Measurements from ENCODE around the gene GTF3C1. TPM values are rescaled to one million over a fixed set of nuclear protein-coding genes. Genes with fewer than 3 reads are reported as not detected.
A peak's percentile ranks its signal among the peaks of the same experiment; 100 is the strongest.

The GTF3C1 gene
- total and polyA plus RNA-seq, 2 of the 13 experiments (the other 11 are each of a cell fraction or from before 2014, with no cell fraction given): 29.2 to 72.7 TPM

DNA sequence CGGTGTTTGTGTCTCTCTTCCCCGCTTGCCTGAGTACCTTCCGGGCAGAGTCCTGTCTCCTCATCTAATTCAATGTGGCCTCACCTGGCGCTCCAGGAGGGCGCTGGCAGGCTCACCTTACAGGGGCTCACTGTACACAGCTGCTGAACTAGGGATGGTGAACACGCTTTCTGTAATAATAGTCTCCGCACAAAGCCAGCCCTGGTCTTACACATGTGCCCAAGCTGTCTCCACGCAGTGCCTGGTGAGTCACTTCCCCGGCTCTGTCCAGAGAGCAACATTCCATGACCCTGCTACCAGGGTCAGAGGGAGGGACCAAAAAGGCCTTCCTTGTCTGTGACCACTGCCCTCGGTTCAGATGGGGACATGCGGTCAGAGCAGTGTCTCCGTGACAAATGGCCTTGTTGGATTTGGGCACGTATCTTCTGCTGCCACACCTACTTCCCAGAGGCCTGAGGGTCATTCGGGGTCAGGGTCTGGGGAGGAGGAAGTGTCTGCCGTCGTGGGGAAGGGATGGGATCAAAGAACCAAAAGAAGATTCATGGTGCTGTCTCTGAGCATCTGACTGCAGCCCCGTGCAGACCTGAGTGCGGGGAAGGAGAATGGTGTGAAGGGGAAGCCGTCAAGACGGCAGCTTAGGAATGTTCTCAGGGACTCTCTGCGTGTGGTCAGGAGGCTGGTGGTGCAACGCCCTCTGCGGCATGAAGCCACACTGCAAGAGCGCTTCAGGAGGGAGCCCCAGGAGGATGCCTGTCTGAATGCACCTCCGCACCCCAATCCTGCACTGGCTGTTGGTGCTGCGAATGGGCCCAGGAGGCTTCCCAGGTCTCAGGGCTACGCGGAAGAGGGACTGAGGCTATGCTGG, 78.9 kb downstream of the GTF3C1 start (continued):
- TF ChIP-seq DNMT1 (CRISPR knock-in tag; IDR thresholded peaks at IDR 0.05) (no peak), ZBTB42 (CRISPR knock-in tag; IDR thresholded peaks at IDR 0.05) (no peak), ZNF816 (CRISPR knock-in tag; IDR thresholded peaks at IDR 0.05; ENCODE audit: borderline replicate concordance) (peak; percentile 57; the same call in 1 of the 2 replicates), NONO (IDR thresholded peaks at IDR 0.05) (no peak), NONO (CRISPR knock-in tag; conservative IDR thresholded peaks at IDR 0.05) (peak; percentile 67), FOXO4 (CRISPR knock-in tag; conservative IDR thresholded peaks at IDR 0.05) (no peak), SRF (IDR thresholded peaks at IDR 0.05; ENCODE audit: low read depth, low read length) (no peak), ZNF780A (CRISPR knock-in tag; IDR thresholded peaks at IDR 0.05) (no peak), ZZZ3 (CRISPR knock-in tag; IDR thresholded peaks at IDR 0.05; ENCODE audit: borderline replicate concordance) (no peak), HMG20A (CRISPR knock-in tag; IDR thresholded peaks at IDR 0.05; ENCODE audit: borderline replicate concordance) (peak; percentile 41; the same call in 1 of the 2 replicates), TCF7 (IDR thresholded peaks at IDR 0.05; ENCODE audit: low read depth) (peak; percentile 56; the same call in 1 of the 2 replicates), CENPT (CRISPR knock-in tag; IDR thresholded peaks at IDR 0.05; ENCODE audit: low read depth) (0 out of 2 replicates have a peak, but pooled peaks have one; percentile 67), ZNF589 (CRISPR knock-in tag; conservative IDR thresholded peaks at IDR 0.05) (peak; percentile 92), ADNP (CRISPR knock-in tag; IDR thresholded peaks at IDR 0.05) (no peak), KMT2B (CRISPR knock-in tag; IDR thresholded peaks at IDR 0.05) (no peak), HMG20B (CRISPR knock-in tag; conservative IDR thresholded peaks at IDR 0.05) (no peak), NFE2 (CRISPR knock-in tag; IDR thresholded peaks at IDR 0.05) (no peak), KDM6A (CRISPR knock-in tag; IDR thresholded peaks at IDR 0.05; ENCODE audit: low read depth) (peak; percentile 22; the same call in 1 of the 2 replicates), ZNF556 (CRISPR knock-in tag; IDR thresholded peaks at IDR 0.05; ENCODE audit: borderline replicate concordance) (peak; percentile 44; the same call in 1 of the 2 replicates), TMF1 (CRISPR knock-in tag; IDR thresholded peaks at IDR 0.05; ENCODE audit: low read depth) (no peak), ZNF263 (CRISPR knock-in tag; IDR thresholded peaks at IDR 0.05) (no peak), ZNF567 (CRISPR knock-in tag; IDR thresholded peaks at IDR 0.05; ENCODE audit: borderline replicate concordance) (no peak; the same call in 1 of the 2 replicates)
- TF ChIP-seq, protein P1, sequence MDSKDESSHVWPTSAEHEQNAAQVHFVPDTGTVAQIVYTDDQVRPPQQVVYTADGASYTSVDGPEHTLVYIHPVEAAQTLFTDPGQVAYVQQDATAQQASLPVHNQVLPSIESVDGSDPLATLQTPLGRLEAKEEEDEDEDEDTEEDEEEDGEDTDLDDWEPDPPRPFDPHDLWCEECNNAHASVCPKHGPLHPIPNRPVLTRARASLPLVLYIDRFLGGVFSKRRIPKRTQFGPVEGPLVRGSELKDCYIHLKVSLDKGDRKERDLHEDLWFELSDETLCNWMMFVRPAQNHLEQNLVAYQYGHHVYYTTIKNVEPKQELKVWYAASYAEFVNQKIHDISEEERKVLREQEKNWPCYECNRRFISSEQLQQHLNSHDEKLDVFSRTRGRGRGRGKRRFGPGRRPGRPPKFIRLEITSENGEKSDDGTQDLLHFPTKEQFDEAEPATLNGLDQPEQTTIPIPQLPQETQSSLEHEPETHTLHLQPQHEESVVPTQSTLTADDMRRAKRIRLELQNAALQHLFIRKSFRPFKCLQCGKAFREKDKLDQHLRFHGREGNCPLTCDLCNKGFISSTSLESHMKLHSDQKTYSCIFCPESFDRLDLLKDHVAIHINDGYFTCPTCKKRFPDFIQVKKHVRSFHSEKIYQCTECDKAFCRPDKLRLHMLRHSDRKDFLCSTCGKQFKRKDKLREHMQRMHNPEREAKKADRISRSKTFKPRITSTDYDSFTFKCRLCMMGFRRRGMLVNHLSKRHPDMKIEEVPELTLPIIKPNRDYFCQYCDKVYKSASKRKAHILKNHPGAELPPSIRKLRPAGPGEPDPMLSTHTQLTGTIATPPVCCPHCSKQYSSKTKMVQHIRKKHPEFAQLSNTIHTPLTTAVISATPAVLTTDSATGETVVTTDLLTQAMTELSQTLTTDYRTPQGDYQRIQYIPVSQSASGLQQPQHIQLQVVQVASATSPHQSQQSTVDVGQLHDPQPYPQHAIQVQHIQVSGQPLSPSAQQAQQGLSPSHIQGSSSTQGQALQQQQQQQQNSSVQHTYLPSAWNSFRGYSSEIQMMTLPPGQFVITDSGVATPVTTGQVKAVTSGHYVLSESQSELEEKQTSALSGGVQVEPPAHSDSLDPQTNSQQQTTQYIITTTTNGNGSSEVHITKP (CRISPR knock-in tag; IDR thresholded peaks at IDR 0.05; ENCODE audit: low read depth): no peak
- TF ChIP-seq, protein P2, sequence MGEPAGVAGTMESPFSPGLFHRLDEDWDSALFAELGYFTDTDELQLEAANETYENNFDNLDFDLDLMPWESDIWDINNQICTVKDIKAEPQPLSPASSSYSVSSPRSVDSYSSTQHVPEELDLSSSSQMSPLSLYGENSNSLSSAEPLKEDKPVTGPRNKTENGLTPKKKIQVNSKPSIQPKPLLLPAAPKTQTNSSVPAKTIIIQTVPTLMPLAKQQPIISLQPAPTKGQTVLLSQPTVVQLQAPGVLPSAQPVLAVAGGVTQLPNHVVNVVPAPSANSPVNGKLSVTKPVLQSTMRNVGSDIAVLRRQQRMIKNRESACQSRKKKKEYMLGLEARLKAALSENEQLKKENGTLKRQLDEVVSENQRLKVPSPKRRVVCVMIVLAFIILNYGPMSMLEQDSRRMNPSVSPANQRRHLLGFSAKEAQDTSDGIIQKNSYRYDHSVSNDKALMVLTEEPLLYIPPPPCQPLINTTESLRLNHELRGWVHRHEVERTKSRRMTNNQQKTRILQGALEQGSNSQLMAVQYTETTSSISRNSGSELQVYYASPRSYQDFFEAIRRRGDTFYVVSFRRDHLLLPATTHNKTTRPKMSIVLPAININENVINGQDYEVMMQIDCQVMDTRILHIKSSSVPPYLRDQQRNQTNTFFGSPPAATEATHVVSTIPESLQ (CRISPR knock-in tag; conservative IDR thresholded peaks at IDR 0.05): no peak

All from HepG2 (cell line).